MM.1S (cell line): ENCODE data around the gene SEMA6A.

Source experiments
- CTCF ChIP-seq: fragments of 300-600 bp; sonication (generic); IDR thresholded peaks from 2 replicates; pipeline ENCODE4 v1.5.1; 2016; ENCODE audit warnings: antibody characterized with exemption, low read length, mixed read lengths
- EZH2 ChIP-seq: fragments of 300-600 bp; sonication (generic); optimal IDR thresholded peaks from 2 replicates; pipeline ENCODE3; 2017; ENCODE audit warnings: low read depth, mild to moderate bottlenecking, antibody characterized with exemption, low read length, mixed read lengths
- EZH2phosphoT487 ChIP-seq: fragments of 300-600 bp; sonication (generic); IDR thresholded peaks from 2 replicates; pipeline ENCODE4 v1.6.1; 2018; ENCODE audit warnings: antibody characterized with exemption, low read length

- no peak for TF ChIP-seq CTCF
- TF ChIP-seq EZH2 = no peak
- no peak for TF ChIP-seq EZH2phosphoT487
These were observed 43.0 kb downstream of the SEMA6A start for GRCh38 chr5:116531635-116532034.
